Measurements from ENCODE around the gene ERMN. TPM values are rescaled to one million over a fixed set of nuclear protein-coding genes. Genes with fewer than 3 reads are reported as not detected.
A peak's percentile ranks its signal among the peaks of the same experiment; 100 is the strongest.

Gene ERMN
- total RNA-seq, 4 donors from 2014 or later = 0.14 to 0.64 TPM; not detected in 2

DNA sequence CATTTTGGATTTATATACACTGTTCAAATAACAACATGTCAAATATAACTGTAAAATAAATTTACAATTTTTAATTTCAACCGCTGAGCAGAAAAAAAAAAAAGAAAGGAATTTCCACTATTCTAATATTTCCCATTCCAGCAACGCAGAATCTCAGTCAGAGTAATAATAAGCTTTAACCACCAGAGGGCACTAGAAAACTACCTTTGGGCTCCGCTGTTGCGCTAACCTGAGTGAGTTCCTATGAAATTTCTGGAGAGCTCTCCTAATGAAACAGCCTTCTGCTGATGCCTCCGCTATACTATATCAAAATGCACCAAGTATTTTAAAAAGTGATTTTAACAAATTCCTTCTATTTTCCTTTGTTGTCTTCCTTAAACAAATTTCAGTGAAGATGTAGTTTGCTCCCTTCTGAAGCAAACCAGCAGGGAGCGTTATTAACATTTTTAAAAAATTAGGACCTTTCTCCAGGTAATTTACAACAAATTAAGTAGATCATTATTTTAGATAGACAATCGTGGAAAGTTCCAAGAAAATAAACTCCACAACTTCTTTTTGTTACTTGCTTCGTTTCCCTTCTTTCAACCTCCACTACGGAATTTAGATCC is 23.0 kb downstream of the ERMN start:
- Histone ChIP-seq H3K27ac (no peak overlapping the region), H3K36me3 (no peaks in the 10 kb centered on the region), H3K9me3 (no peaks in the 10 kb centered on the region), H3K4me3 (no peak overlapping the region), H3K27me3 (peaks cover 16% of the 10 kb centered on the region), H3K4me1 (peaks cover 0 to 5% (median 0%) of the 10 kb centered on the region in 4 donors)
- 33% methylated on average over 9 of the region's 9 CpGs for WGBS, 2 donors (ENCODE audit: low coverage in 1 of 2)
- intact Hi-C loops (cut with DNase I; ENCODE audit: low total_unique reads) = no loop called here
- TF ChIP-seq, protein P1, sequence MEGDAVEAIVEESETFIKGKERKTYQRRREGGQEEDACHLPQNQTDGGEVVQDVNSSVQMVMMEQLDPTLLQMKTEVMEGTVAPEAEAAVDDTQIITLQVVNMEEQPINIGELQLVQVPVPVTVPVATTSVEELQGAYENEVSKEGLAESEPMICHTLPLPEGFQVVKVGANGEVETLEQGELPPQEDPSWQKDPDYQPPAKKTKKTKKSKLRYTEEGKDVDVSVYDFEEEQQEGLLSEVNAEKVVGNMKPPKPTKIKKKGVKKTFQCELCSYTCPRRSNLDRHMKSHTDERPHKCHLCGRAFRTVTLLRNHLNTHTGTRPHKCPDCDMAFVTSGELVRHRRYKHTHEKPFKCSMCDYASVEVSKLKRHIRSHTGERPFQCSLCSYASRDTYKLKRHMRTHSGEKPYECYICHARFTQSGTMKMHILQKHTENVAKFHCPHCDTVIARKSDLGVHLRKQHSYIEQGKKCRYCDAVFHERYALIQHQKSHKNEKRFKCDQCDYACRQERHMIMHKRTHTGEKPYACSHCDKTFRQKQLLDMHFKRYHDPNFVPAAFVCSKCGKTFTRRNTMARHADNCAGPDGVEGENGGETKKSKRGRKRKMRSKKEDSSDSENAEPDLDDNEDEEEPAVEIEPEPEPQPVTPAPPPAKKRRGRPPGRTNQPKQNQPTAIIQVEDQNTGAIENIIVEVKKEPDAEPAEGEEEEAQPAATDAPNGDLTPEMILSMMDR (IDR thresholded peaks at IDR 0.05) = peak; percentile 67 to 79 (median 74)
- TF ChIP-seq POLR2AphosphoS5 (IDR thresholded peaks at IDR 0.05) = no peak
- TF ChIP-seq EP300 (IDR thresholded peaks at IDR 0.05; ENCODE audit: low read depth) = no peak
- no peak for TF ChIP-seq POLR2A (IDR thresholded peaks at IDR 0.05)
- no peak for DNase-seq
- in situ Hi-C loops (cut with MboI; ENCODE audit: low pct_ligation_motif_present in 1 of 4, low pct_unique_long_range_greater_than_20kb in 1 of 4, low sequenced_read_pairs in 3 of 4) = loop anchor here in 3 of 4 donors (10.0 to 25.0 kb wide), 3 partner anchors 460 to 710 kb away; no protein-coding TSS in a partner anchor

DNA sequence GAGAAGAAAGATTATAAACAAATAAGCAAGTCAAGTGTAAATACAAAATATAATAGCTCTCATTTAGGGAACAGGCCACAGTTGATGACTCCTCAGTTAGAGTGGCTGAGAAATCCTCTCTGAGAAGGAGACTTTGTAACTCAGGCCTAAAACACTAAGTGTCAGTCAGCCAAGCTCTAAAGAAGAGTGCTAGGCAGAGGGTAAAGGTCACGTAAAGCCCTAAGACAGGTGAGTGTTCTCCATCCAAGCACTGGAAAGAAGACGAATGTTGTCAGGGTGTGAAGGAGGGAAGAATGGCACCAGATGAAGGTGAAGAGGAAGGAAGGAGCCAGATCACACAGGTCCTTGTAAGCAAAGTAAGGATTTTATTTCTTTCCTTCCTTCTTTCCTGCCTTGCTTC is 24.3 kb downstream of the ERMN start:
- DNase-seq = no peak
- intact Hi-C loops (cut with DNase I; ENCODE audit: low total_unique reads) = no loop called here
- Histone ChIP-seq H3K4me3 (no peak overlapping the region), H3K27me3 (peaks cover 16% of the 10 kb centered on the region), H3K27ac (no peak overlapping the region), H3K9me3 (no peaks in the 10 kb centered on the region), H3K36me3 (no peaks in the 10 kb centered on the region), H3K4me1 (peaks cover 0 to 5% (median 0%) of the 10 kb centered on the region in 4 donors)
- in situ Hi-C loops (cut with MboI; ENCODE audit: low pct_ligation_motif_present in 1 of 4, low pct_unique_long_range_greater_than_20kb in 1 of 4, low sequenced_read_pairs in 3 of 4) = loop anchor here in 3 of 4 donors (10.0 to 25.0 kb wide), 3 partner anchors 461 to 711 kb away; no protein-coding TSS in a partner anchor
- no peak for TF ChIP-seq POLR2A (IDR thresholded peaks at IDR 0.05)
- TF ChIP-seq, protein P1 (IDR thresholded peaks at IDR 0.05) = no peak
- TF ChIP-seq EP300 (IDR thresholded peaks at IDR 0.05; ENCODE audit: low read depth) = no peak
- TF ChIP-seq POLR2AphosphoS5 (IDR thresholded peaks at IDR 0.05) = no peak
- WGBS, 2 donors (ENCODE audit: low coverage in 1 of 2) = 63 to 88% methylated on average over 2 of the region's 2 CpGs

DNA sequence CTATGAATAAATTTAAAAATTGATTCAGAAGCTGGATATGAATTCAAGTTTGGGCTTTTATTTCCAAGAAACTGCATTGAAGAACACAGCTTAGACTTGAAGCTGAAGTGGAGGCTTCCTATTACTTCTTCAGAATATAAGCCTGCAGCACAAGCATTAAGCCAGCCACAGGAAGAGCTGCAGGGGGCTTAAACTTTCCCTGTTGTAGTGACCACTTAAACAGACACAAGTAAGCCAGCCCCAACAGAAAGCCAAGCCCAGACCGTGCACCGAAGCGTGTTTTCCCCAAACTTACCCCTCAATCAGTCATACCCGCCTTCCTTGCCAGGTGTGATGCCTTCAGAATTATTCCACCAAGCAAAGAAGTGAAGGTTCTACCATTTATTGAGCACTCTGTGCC is 28.7 kb downstream of the ERMN start:
- Histone ChIP-seq H3K36me3 (no peaks in the 10 kb centered on the region), H3K9me3 (no peaks in the 10 kb centered on the region), H3K27ac (no peak overlapping the region), H3K4me3 (no peak overlapping the region), H3K27me3 (no peaks in the 10 kb centered on the region), H3K4me1 (no peaks in the 10 kb centered on the region)
- no peak for DNase-seq
- in situ Hi-C loops (cut with MboI; ENCODE audit: low pct_ligation_motif_present in 1 of 4, low pct_unique_long_range_greater_than_20kb in 1 of 4, low sequenced_read_pairs in 3 of 4) (loop anchor here in 1 of 4 donors (10.0 kb wide), 1 partner anchor 708 kb away; no protein-coding TSS in a partner anchor), intact Hi-C loops (cut with DNase I; ENCODE audit: low total_unique reads) (no loop called here)
- TF ChIP-seq EP300 (IDR thresholded peaks at IDR 0.05; ENCODE audit: low read depth) (no peak), POLR2A (IDR thresholded peaks at IDR 0.05) (no peak), POLR2AphosphoS5 (IDR thresholded peaks at IDR 0.05) (no peak)
- TF ChIP-seq, protein P1 (IDR thresholded peaks at IDR 0.05) = no peak
- WGBS, 2 donors (ENCODE audit: low coverage in 1 of 2) = 91 to 92% methylated on average over 3 to 4 of the region's 4 CpGs

DNA sequence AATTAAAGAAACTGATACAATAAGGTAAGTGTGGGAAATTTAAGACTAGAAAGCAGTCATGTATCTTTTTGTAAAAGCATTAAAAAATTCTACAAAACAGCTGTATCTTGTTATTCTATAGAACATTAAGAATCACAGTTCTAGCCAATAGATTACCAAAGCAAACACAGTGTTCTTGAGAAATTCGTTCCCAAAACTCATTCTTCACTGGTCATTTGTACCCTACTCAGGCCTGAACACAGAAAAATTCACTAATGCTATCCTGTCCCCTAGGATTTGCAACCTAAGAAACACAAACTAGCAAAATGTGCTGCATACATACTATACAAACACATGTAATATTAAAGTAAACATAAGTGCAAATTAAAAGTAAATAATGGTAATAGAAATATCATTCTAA is 29.1 kb downstream of the ERMN start:
- 48 to 50% methylated on average over 1 of the region's 1 CpG for WGBS, 2 donors (ENCODE audit: low coverage in 1 of 2)
- in situ Hi-C loops (cut with MboI; ENCODE audit: low pct_ligation_motif_present in 1 of 4, low pct_unique_long_range_greater_than_20kb in 1 of 4, low sequenced_read_pairs in 3 of 4) (loop anchor here in 1 of 4 donors (10.0 kb wide), 1 partner anchor 708 kb away; no protein-coding TSS in a partner anchor), intact Hi-C loops (cut with DNase I; ENCODE audit: low total_unique reads) (no loop called here)
- no peak for TF ChIP-seq POLR2AphosphoS5 (IDR thresholded peaks at IDR 0.05)
- TF ChIP-seq POLR2A (IDR thresholded peaks at IDR 0.05) = no peak
- TF ChIP-seq, protein P1 (IDR thresholded peaks at IDR 0.05) = no peak
- TF ChIP-seq EP300 (IDR thresholded peaks at IDR 0.05; ENCODE audit: low read depth) = no peak
- Histone ChIP-seq H3K4me1 (no peaks in the 10 kb centered on the region), H3K9me3 (no peaks in the 10 kb centered on the region), H3K27me3 (no peaks in the 10 kb centered on the region), H3K36me3 (no peaks in the 10 kb centered on the region), H3K27ac (no peak overlapping the region), H3K4me3 (no peak overlapping the region)
- DNase-seq = no peak
